A549 (cell line): ENCODE results near the gene DSC2. TPM values are rescaled to one million over a fixed set of nuclear protein-coding genes. Genes with fewer than 3 reads are reported as not detected.

Experiments
- ATAC-seq, 2 experiments: fragments of 200-7000 bp in 1 of 2; fragments of >200 bp in 1 of 2; cut with Nextera tagmentation in 1 of 2; cut with Tn5 transposase in 1 of 2; 3 replicates each; pipeline versions ENCODE4 v1.8.0 to v1.9.1; 2018 to 2020; ENCODE audit warnings: mild to moderate bottlenecking in 1 of 2, moderate library complexity in 1 of 2
- CTCF ChIA-PET: fragments of 300-600 bp; sonication (Branson Sonifier 250); formaldehyde crosslinking; extraction: SDS; loops from one replicate; lab custom pipeline; 2021; ENCODE audit warnings: antibody characterized with exemption, inconsistent platforms; lab: Yijun Ruan, JAX
- POLR2A ChIA-PET: fragments of 350-600 bp; formaldehyde crosslinking; extraction: SDS; loops from one replicate; lab custom pipeline; 2021; ENCODE audit warnings: antibody characterized with exemption, inconsistent platforms; lab: Yijun Ruan, JAX
- DNase-seq, 2 experiments: peaks; one replicate each; pipeline versions ENCODE4 v3.0.0 to v3.0.0-alpha.2; 2011 to 2016; ENCODE audit warnings: low read depth in 1 of 2, low spot score in 1 of 2
- FAIRE-seq: peaks from 2 replicates; lab custom pipeline; 2011; peaks lifted over from hg19 to GRCh38; lab: Jason Lieb, UNC
- H3K27ac ChIP-seq, 2 experiments: fragments of >200 bp; sonication (Bioruptor Twin); formaldehyde crosslinking; 3 replicates each; pipeline ENCODE4 v1.5.1; 2016 to 2017
- H3K4me1 ChIP-seq: fragments of >200 bp; sonication (Bioruptor Twin); formaldehyde crosslinking; 3 replicates; pipeline ENCODE4 v1.6.1; 2016
- H3K4me2 ChIP-seq: fragments of >200 bp; sonication (Bioruptor Twin); formaldehyde crosslinking; 3 replicates; pipeline ENCODE4 v1.6.1; 2016
- H3K4me3 ChIP-seq: fragments of >200 bp; sonication (Bioruptor Twin); formaldehyde crosslinking; 3 replicates; pipeline ENCODE4 v1.5.1; 2016
- H3K9me3 ChIP-seq: fragments of >200 bp; sonication (Bioruptor Twin); formaldehyde crosslinking; 3 replicates; pipeline ENCODE4 v1.6.1; 2016
- ATOH8 ChIP-seq: fragments of 250-450 bp; sonication (Bioruptor Pico); IDR thresholded peaks from 2 replicates; pipeline ENCODE4 v1.5.0; 2020; ENCODE audit warnings: low read depth, mild to moderate bottlenecking, moderate library complexity
- CBX2 ChIP-seq: fragments of 200-600 bp; sonication (generic); IDR thresholded peaks from 2 replicates; pipeline ENCODE4 v1.6.1; 2016; ENCODE audit warnings: low read depth, mild to moderate bottlenecking, borderline replicate concordance
- FOSL2 ChIP-seq, 2 experiments: fragments of 450-650 bp in 1 of 2; fragments of >200 bp in 1 of 2; sonication (Bioruptor Twin) in 1 of 2; formaldehyde crosslinking; IDR thresholded peaks; 2 replicates each; pipeline versions ENCODE4 v1.5.0 to v1.6.1; 2016 to 2020; ENCODE audit warnings: mild to moderate bottlenecking in 1 of 2, moderate library complexity in 1 of 2
- FOXS1 ChIP-seq: fragments of 250-450 bp; sonication (Bioruptor Pico); IDR thresholded peaks from 2 replicates; pipeline ENCODE4 v1.5.0; 2020; ENCODE audit warnings: mild to moderate bottlenecking, moderate library complexity
- HDAC2 ChIP-seq: fragments of 200-600 bp; sonication (generic); IDR thresholded peaks from 2 replicates; pipeline ENCODE4 v1.6.1; 2016
- HES2 ChIP-seq: fragments of >200 bp; sonication (Bioruptor Twin); formaldehyde crosslinking; IDR thresholded peaks from 2 replicates; pipeline ENCODE4 v1.6.1; 2016
- HMGXB4 ChIP-seq: fragments of 250-450 bp; sonication (Bioruptor Pico); IDR thresholded peaks from 2 replicates; pipeline ENCODE4 v1.5.0; 2021; ENCODE audit warnings: mild to moderate bottlenecking, moderate library complexity, borderline replicate concordance
- KDM1A ChIP-seq: fragments of 200-600 bp; sonication (generic); IDR thresholded peaks from 2 replicates; pipeline ENCODE4 v1.6.1; 2016; ENCODE audit warnings: low read depth, mild to moderate bottlenecking
- PHF8 ChIP-seq: fragments of 200-600 bp; sonication (generic); IDR thresholded peaks from 2 replicates; pipeline ENCODE4 v1.6.1; 2016; ENCODE audit warnings: low read depth, mild to moderate bottlenecking, antibody characterized with exemption, moderate library complexity, borderline replicate concordance
- RAD21 ChIP-seq, 2 experiments: fragments of >200 bp in 1 of 2; sonication (Bioruptor Twin) in 1 of 2; formaldehyde crosslinking in 1 of 2; IDR thresholded peaks in 1 of 2; conservative IDR thresholded peaks in 1 of 2; 2 replicates in 1 of 2; 3 replicates in 1 of 2; pipeline ENCODE4 v1.6.1; 2012 to 2018; ENCODE audit warnings: inconsistent platforms in 1 of 2
- TFCP2L1 ChIP-seq: fragments of 250-450 bp; sonication (Bioruptor Pico); IDR thresholded peaks from 2 replicates; pipeline ENCODE4 v1.5.0; 2021; ENCODE audit warnings: mild to moderate bottlenecking
- ZC3H11A ChIP-seq: fragments of 450-650 bp; IDR thresholded peaks from 2 replicates; pipeline ENCODE4 v1.6.1; 2014; ENCODE audit warnings: antibody characterized with exemption, mild to moderate bottlenecking
- ZFP36 ChIP-seq: fragments of 450-650 bp; IDR thresholded peaks from 2 replicates; pipeline ENCODE4 v1.6.1; 2014; ENCODE audit warnings: borderline replicate concordance; ENCODE audit not compliant: partially characterized antibody
- ZNF302 ChIP-seq: fragments of 250-450 bp; sonication (Bioruptor Pico); IDR thresholded peaks from 2 replicates; pipeline ENCODE4 v1.9.0; 2021; ENCODE audit warnings: inconsistent platforms, mild to moderate bottlenecking, moderate library complexity
- WGBS: methylation state at CpG from one replicate; pipeline ENCODE4 v1.1.6; 2017; ENCODE audit errors: missing lambda C conversion rate; 5-methylcytosine and 5-hydroxymethylcytosine counted together
- polyA plus RNA-seq, 4 experiments: library from polyadenylated mRNA; depleted of rRNA in 3 of 4; stranded (reverse); fragments of >200 nt; fragmentation: RNase III in 1 of 4; extraction: RNeasy Plus Mini Kit Qiagen cat#74134 plus additional on column Dnase treatment in 1 of 4; gene quantifications; 2 replicates in 3 of 4; 3 replicates in 1 of 4; pipeline ENCODE4 v1.2.3, GENCODE V29; 2011 to 2017
- TF ChIP-seq, protein P1 (sequence below): fragments of >200 bp; sonication (Bioruptor Twin); formaldehyde crosslinking; IDR thresholded peaks from 3 replicates; pipeline ENCODE4 v1.5.1; 2016
- TF ChIP-seq, protein P2 (sequence below): fragments of 450-650 bp; IDR thresholded peaks from 2 replicates; pipeline ENCODE4 v1.6.1; 2014; ENCODE audit warnings: antibody characterized with exemption
- TF ChIP-seq, protein P3 (sequence below): IDR thresholded peaks from 2 replicates; pipeline ENCODE4 v1.6.1; 2012

The DSC2 gene
- polyA plus RNA-seq, 2 of the 4 experiments (the other 2 are of a cell fraction) = 0.63 to 2.0 TPM

- no peak for FAIRE-seq
- WGBS = 95% methylated on average over 3 of the region's 3 CpGs
- ChIA-PET POLR2A (no interaction called here), CTCF (no interaction called here)
- no peak for ATAC-seq
- TF ChIP-seq FOSL2 (IDR thresholded peaks at IDR 0.05) = no peak
- TF ChIP-seq FOSL2 (CRISPR knock-in tag; IDR thresholded peaks at IDR 0.05) = no peak
- no peak for TF ChIP-seq PHF8
- TF ChIP-seq HMGXB4 (CRISPR knock-in tag) = no peak
- no peak for TF ChIP-seq ATOH8
- no peak for TF ChIP-seq HDAC2
- TF ChIP-seq CBX2 = no peak
- TF ChIP-seq, protein P1, sequence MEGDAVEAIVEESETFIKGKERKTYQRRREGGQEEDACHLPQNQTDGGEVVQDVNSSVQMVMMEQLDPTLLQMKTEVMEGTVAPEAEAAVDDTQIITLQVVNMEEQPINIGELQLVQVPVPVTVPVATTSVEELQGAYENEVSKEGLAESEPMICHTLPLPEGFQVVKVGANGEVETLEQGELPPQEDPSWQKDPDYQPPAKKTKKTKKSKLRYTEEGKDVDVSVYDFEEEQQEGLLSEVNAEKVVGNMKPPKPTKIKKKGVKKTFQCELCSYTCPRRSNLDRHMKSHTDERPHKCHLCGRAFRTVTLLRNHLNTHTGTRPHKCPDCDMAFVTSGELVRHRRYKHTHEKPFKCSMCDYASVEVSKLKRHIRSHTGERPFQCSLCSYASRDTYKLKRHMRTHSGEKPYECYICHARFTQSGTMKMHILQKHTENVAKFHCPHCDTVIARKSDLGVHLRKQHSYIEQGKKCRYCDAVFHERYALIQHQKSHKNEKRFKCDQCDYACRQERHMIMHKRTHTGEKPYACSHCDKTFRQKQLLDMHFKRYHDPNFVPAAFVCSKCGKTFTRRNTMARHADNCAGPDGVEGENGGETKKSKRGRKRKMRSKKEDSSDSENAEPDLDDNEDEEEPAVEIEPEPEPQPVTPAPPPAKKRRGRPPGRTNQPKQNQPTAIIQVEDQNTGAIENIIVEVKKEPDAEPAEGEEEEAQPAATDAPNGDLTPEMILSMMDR = no peak
- no peak overlapping the region for H3K4me3 ChIP-seq
- H3K4me2 ChIP-seq = no peak overlapping the region
- no peak for DNase-seq
- no peak overlapping the region for H3K27ac ChIP-seq
- no peaks in the 10 kb centered on the region for H3K4me1 ChIP-seq
- H3K9me3 ChIP-seq = no peaks in the 10 kb centered on the region
Observed at GRCh38 chr18:31088532-31088931, 13.7 kb downstream of the DSC2 start.

GRCh38 chr18:31079973-31080372, 22.2 kb downstream of the DSC2 start:
- no peaks in the 10 kb centered on the region for H3K4me1 ChIP-seq
- CTCF ChIA-PET = interaction anchor here (0.6 kb wide), 1 partner anchor 17 kb away, joined by 3 read pairs; no protein-coding TSS in a partner anchor
- DNase-seq = no peak
- WGBS = 91% methylated on average over 3 of the region's 3 CpGs
- no peak for TF ChIP-seq HES2
- TF ChIP-seq, protein P2, sequence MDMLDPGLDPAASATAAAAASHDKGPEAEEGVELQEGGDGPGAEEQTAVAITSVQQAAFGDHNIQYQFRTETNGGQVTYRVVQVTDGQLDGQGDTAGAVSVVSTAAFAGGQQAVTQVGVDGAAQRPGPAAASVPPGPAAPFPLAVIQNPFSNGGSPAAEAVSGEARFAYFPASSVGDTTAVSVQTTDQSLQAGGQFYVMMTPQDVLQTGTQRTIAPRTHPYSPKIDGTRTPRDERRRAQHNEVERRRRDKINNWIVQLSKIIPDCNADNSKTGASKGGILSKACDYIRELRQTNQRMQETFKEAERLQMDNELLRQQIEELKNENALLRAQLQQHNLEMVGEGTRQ = no peak
- TF ChIP-seq FOSL2 (IDR thresholded peaks at IDR 0.05) = no peak
- no peak for TF ChIP-seq FOSL2 (CRISPR knock-in tag; IDR thresholded peaks at IDR 0.05)
- TF ChIP-seq, protein P3, sequence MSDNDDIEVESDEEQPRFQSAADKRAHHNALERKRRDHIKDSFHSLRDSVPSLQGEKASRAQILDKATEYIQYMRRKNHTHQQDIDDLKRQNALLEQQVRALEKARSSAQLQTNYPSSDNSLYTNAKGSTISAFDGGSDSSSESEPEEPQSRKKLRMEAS = no peak
- TF ChIP-seq ATOH8 = no peak
- no peak for TF ChIP-seq ZFP36
- TF ChIP-seq ZNF302 (CRISPR knock-in tag) = no peak
- no peak for TF ChIP-seq FOXS1 (CRISPR knock-in tag)
- TF ChIP-seq ZC3H11A = no peak
- no peak for TF ChIP-seq RAD21 (conservative IDR thresholded peaks at IDR 0.05 in 1 of 2, IDR thresholded peaks at IDR 0.05 in 1 of 2)
- no peak for TF ChIP-seq TFCP2L1 (CRISPR knock-in tag)
- no peak for TF ChIP-seq KDM1A
- TF ChIP-seq, all 56 proteins: peak for 0
- no peak overlapping the region for H3K4me3 ChIP-seq
- POLR2A ChIA-PET = no interaction called here
- H3K27ac ChIP-seq = no peak overlapping the region
- no peaks in the 10 kb centered on the region for H3K9me3 ChIP-seq
- H3K4me2 ChIP-seq = no peak overlapping the region
- FAIRE-seq (no peak), ATAC-seq (no peak)
